Measurements from ENCODE around the gene CRAMP1. TPM values are rescaled to one million over a fixed set of nuclear protein-coding genes. Genes with fewer than 3 reads are reported as not detected.

CRAMP1 gene
- total RNA-seq, 1 donor from 2014 or later = 11.7 TPM

- Mint-ChIP-seq H3K27ac (no peak overlapping the region), H3K4me1 (peaks cover 3% of the 10 kb centered on the region), H3K4me3 (no peak overlapping the region), H3K36me3 (peaks cover 40% of the 10 kb centered on the region), H3K27me3 (ENCODE audit: insufficient read depth, low read depth) (peaks cover 2% of the 10 kb centered on the region), H3K9me3 (no peaks in the 10 kb centered on the region)
- H3K4me2 ChIP-seq = no peak overlapping the region
- peaks cover 20% of the 10 kb centered on the region for H4K20me1 ChIP-seq (ENCODE audit: low read depth)
- no peak for DNase-seq (ENCODE audit: low spot score)
- H3K36me3 ChIP-seq = no peaks in the 10 kb centered on the region
- H3K9ac ChIP-seq = no peak overlapping the region
- no peak for TF ChIP-seq EZH2phosphoT487 (IDR thresholded peaks at IDR 0.05)
- TF ChIP-seq EZH2 (IDR thresholded peaks at IDR 0.05) = no peak
- no peak for TF ChIP-seq CTCF (IDR thresholded peaks at IDR 0.05)
- no peaks in the 10 kb centered on the region for H3K9me3 ChIP-seq (ENCODE audit: low read depth)
- no peaks in the 10 kb centered on the region for H3K4me1 ChIP-seq
- peaks cover 37% of the 10 kb centered on the region for H3K79me2 ChIP-seq (ENCODE audit: low read depth)
- H3K4me3 ChIP-seq = no peak overlapping the region
- H2AFZ ChIP-seq (replicated peaks) = no peak overlapping the region
- H3F3A ChIP-seq (ENCODE audit: low read depth) = no peaks in the 10 kb centered on the region
- no peak overlapping the region for H3K27ac ChIP-seq
- H3K27me3 ChIP-seq = no peaks in the 10 kb centered on the region
Measured at GRCh38 chr16:1637526-1637925, 25.4 kb downstream of the CRAMP1 start.

- no peak overlapping the region for H3K4me3 ChIP-seq
- H3K27me3 Mint-ChIP-seq (ENCODE audit: insufficient read depth, low read depth) = peaks cover 4% of the 10 kb centered on the region
- no peaks in the 10 kb centered on the region for H3K27me3 ChIP-seq
- H3K4me3 Mint-ChIP-seq = no peak overlapping the region
- no peaks in the 10 kb centered on the region for H3F3A ChIP-seq (ENCODE audit: low read depth)
- H3K9me3 Mint-ChIP-seq = no peaks in the 10 kb centered on the region
- H4K20me1 ChIP-seq (ENCODE audit: low read depth) = peaks cover 19% of the 10 kb centered on the region
- H3K36me3 Mint-ChIP-seq = peaks cover 40% of the 10 kb centered on the region
- H2AFZ ChIP-seq (replicated peaks) = no peak overlapping the region
- H3K9me3 ChIP-seq (ENCODE audit: low read depth) = no peaks in the 10 kb centered on the region
- no peak for TF ChIP-seq EZH2 (IDR thresholded peaks at IDR 0.05)
- TF ChIP-seq EZH2phosphoT487 (IDR thresholded peaks at IDR 0.05) = no peak
- no peak for DNase-seq (ENCODE audit: low spot score)
- peak overlapping the region; percentile 19 for H3K27ac Mint-ChIP-seq
- no peak overlapping the region for H3K4me2 ChIP-seq
- H3K27ac ChIP-seq = no peak overlapping the region
- peaks cover 30% of the 10 kb centered on the region for H3K79me2 ChIP-seq (ENCODE audit: low read depth)
- H3K4me1 Mint-ChIP-seq = peaks cover 3% of the 10 kb centered on the region
- no peaks in the 10 kb centered on the region for H3K4me1 ChIP-seq
- no peaks in the 10 kb centered on the region for H3K36me3 ChIP-seq
- H3K9ac ChIP-seq = no peak overlapping the region
Measured at GRCh38 chr16:1638757-1639156, 26.6 kb downstream of the CRAMP1 start.

GRCh38 chr16:1639282-1639681 is 27.1 kb downstream of the CRAMP1 start:
- Histone ChIP-seq H4K20me1 (ENCODE audit: low read depth) (peaks cover 19% of the 10 kb centered on the region), H3K36me3 (no peaks in the 10 kb centered on the region), H3F3A (ENCODE audit: low read depth) (no peaks in the 10 kb centered on the region), H3K27ac (no peak overlapping the region), H3K9me3 (ENCODE audit: low read depth) (no peaks in the 10 kb centered on the region), H3K4me1 (no peaks in the 10 kb centered on the region), H3K79me2 (ENCODE audit: low read depth) (peaks cover 25% of the 10 kb centered on the region), H3K27me3 (no peaks in the 10 kb centered on the region), H3K4me3 (no peak overlapping the region), H2AFZ (replicated peaks) (no peak overlapping the region), H3K4me2 (no peak overlapping the region), H3K9ac (no peak overlapping the region)
- Mint-ChIP-seq H3K4me1 (peaks cover 3% of the 10 kb centered on the region), H3K27me3 (ENCODE audit: insufficient read depth, low read depth) (peaks cover 4% of the 10 kb centered on the region), H3K9me3 (no peaks in the 10 kb centered on the region), H3K27ac (no peak overlapping the region), H3K4me3 (no peak overlapping the region), H3K36me3 (peaks cover 38% of the 10 kb centered on the region)
- TF ChIP-seq EZH2phosphoT487 (IDR thresholded peaks at IDR 0.05) = no peak
- no peak for TF ChIP-seq EZH2 (IDR thresholded peaks at IDR 0.05)
- TF ChIP-seq CTCF (IDR thresholded peaks at IDR 0.05) = no peak
- peak; percentile 49 for DNase-seq (ENCODE audit: low spot score)

GRCh38 chr16:1639860-1640259 is 27.7 kb downstream of the CRAMP1 start:
- no peak for DNase-seq (ENCODE audit: low spot score)
- peaks cover 3% of the 10 kb centered on the region for H3K4me1 Mint-ChIP-seq
- H3K4me3 Mint-ChIP-seq = no peak overlapping the region
- peaks cover 35% of the 10 kb centered on the region for H3K36me3 Mint-ChIP-seq
- H3K27me3 Mint-ChIP-seq (ENCODE audit: insufficient read depth, low read depth) = peaks cover 7% of the 10 kb centered on the region
- TF ChIP-seq EZH2phosphoT487 (IDR thresholded peaks at IDR 0.05) (no peak), CTCF (IDR thresholded peaks at IDR 0.05) (no peak), EZH2 (IDR thresholded peaks at IDR 0.05) (no peak)
- Histone ChIP-seq H3K4me3 (no peak overlapping the region), H3K4me1 (no peaks in the 10 kb centered on the region), H3K36me3 (no peaks in the 10 kb centered on the region), H3K79me2 (ENCODE audit: low read depth) (peaks cover 19% of the 10 kb centered on the region), H3K9ac (no peak overlapping the region), H3K27me3 (no peaks in the 10 kb centered on the region), H3F3A (ENCODE audit: low read depth) (no peaks in the 10 kb centered on the region), H3K27ac (no peak overlapping the region), H2AFZ (replicated peaks) (no peak overlapping the region), H4K20me1 (ENCODE audit: low read depth) (peaks cover 16% of the 10 kb centered on the region), H3K4me2 (no peak overlapping the region), H3K9me3 (ENCODE audit: low read depth) (no peaks in the 10 kb centered on the region)
- H3K9me3 Mint-ChIP-seq = no peaks in the 10 kb centered on the region
- H3K27ac Mint-ChIP-seq = no peak overlapping the region

Data from neural progenitor cell (in vitro differentiated cells).